C4-2B (cell line): ENCODE data around the gene CAMK1D.

Experiments
- H3K27ac ChIP-seq: fragments of 450-650 bp; 2 replicates; pipeline ENCODE4 v1.5.1; 2017
- ZFX ChIP-seq: fragments of 450-650 bp; IDR thresholded peaks from 2 replicates; pipeline ENCODE4 v1.6.1; 2017
- TF ChIP-seq, protein P1 (sequence below): fragments of 450-650 bp; conservative IDR thresholded peaks from 2 replicates; pipeline ENCODE4 v1.5.1; 2017; ENCODE audit warnings: mild to moderate bottlenecking

CAMK1D gene

DNA sequence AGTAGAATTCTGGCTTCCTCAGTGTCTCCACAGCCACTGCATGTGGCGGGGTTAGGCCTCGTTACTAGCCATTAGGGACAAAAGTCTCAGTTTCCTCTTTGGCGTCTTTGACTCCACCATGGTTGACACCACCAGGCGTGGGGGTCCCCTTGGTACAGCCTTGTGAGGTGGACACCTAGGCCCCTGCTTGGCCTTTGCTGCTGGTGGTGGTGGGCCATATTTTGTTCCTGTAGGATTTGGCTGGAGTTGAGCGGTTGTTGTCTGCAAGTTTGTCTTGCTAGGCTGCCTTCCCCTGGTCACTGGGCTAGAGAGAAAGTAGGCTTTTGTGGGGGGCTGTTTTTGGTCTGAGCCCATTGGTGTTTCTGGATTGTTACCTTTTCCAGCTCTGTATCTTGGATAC, 272.7 kb downstream of the CAMK1D start:
- H3K27ac ChIP-seq: no peak overlapping the region
- TF ChIP-seq, protein P1, sequence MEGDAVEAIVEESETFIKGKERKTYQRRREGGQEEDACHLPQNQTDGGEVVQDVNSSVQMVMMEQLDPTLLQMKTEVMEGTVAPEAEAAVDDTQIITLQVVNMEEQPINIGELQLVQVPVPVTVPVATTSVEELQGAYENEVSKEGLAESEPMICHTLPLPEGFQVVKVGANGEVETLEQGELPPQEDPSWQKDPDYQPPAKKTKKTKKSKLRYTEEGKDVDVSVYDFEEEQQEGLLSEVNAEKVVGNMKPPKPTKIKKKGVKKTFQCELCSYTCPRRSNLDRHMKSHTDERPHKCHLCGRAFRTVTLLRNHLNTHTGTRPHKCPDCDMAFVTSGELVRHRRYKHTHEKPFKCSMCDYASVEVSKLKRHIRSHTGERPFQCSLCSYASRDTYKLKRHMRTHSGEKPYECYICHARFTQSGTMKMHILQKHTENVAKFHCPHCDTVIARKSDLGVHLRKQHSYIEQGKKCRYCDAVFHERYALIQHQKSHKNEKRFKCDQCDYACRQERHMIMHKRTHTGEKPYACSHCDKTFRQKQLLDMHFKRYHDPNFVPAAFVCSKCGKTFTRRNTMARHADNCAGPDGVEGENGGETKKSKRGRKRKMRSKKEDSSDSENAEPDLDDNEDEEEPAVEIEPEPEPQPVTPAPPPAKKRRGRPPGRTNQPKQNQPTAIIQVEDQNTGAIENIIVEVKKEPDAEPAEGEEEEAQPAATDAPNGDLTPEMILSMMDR: no peak

DNA sequence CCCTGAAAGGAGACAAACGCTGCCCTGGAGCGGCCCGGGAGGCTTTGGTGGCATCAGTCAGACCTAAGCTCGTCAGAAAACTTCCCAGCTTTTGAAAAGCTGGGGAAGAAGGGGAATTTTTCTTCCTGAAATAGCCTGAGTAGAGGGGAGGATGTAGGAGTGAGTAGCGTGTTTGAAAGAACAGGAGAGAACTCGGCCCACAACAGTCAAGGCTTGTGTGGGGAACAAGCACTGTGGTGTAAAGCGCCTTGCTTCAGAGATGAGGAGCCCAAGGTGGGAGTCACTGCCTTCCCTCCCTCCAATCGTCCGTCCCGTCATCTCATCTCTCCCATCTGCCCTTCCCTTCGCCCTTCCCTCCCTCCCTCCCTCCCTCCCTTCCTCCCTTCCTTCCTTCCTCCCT, 273.3 kb downstream of the CAMK1D start:
- H3K27ac ChIP-seq: no peak overlapping the region
- no peak for TF ChIP-seq ZFX
- TF ChIP-seq, protein P1: no peak

DNA sequence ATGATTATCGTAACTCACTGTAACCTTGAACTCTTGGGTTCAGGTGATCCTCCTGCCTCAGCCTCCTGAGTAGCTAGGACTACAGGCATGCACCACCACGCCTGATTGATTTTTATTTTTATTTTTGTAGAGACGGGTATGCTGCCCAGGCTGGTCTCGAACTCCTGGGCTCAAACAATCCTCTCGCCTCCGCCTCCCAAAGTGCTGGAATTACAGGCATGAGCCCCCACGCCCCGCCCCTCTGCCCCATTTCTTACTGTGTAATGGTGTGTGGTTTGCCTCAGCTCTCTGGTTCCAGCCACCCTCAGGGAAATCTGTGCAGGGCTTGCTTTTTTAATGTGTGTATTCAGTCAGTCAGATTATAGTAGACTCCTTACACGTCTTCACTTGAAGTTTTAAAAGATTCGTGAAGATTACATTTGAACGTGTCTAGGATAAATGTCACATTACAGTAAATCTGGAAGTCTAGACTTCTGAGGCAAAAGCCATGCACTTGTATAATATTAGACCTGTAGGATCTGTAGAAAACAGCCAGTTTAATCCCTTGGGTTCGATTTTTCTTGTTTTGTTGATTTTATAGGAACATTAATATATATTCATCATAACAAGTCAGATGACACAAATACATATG, 276.2 kb downstream of the CAMK1D start:
- H3K27ac ChIP-seq: no peak overlapping the region
- no peak for TF ChIP-seq ZFX
- TF ChIP-seq, protein P1: no peak

DNA sequence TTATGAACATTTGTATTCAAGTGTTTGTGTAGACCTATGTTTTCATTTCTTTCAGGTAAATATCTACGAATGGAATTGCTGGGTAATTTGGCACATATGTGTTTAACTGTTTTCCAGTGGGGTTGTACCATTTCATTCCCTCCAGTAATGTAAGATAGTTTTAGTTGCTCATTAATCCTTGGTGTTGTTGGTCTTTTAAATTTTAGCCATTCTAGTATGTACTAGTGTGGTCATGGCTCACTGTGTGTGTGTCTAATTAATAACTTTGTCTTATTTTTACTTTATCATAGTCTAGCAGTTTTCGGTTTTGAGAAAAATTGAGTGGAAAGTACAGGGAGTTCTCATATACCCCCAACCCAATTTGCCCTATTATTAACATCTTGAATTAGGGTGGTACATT, 278.8 kb downstream of the CAMK1D start:
- TF ChIP-seq, protein P1: no peak
- TF ChIP-seq ZFX: no peak
- H3K27ac ChIP-seq: no peak overlapping the region

DNA sequence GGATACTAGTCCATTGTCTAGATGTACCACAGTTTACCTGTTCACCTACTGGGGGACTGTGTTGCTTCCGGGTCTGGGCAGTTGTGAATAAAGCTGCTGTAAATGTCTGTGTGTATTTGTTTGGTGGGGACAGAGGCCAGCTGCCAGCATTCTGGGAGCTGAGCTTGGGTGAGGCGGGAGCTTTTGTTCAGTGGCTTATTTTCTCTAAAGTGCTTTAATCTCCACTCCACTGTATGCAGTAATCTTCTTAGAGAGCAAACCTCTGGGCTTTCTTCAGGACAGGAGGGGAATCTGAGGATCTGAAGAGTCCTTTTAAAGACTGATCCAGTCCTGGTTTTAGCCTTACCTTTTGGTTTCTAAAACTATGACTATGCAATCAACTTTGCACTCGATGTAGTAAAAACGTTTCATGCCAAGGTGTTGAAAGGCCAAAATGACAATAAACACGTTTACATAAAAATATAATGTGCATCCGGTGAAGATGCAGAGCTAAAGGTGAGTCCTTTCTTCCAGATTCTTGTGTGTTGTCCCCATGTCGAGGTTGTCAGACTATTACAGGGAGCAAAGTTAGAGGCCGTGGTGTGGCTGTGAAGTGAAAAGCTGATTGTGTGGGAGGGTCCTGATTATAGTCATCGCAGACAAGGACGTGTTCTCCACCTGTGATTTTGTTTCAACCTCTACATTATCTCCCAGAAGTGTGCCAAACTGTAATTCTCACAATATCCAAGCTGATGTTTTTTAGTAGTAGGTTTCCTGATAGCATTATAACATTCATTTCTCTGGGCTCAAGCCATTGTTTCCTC, 279.8 kb downstream of the CAMK1D start:
- TF ChIP-seq ZFX: no peak
- TF ChIP-seq, protein P1: no peak
- H3K27ac ChIP-seq: no peak overlapping the region; the same call in 1 of the 2 replicates

DNA sequence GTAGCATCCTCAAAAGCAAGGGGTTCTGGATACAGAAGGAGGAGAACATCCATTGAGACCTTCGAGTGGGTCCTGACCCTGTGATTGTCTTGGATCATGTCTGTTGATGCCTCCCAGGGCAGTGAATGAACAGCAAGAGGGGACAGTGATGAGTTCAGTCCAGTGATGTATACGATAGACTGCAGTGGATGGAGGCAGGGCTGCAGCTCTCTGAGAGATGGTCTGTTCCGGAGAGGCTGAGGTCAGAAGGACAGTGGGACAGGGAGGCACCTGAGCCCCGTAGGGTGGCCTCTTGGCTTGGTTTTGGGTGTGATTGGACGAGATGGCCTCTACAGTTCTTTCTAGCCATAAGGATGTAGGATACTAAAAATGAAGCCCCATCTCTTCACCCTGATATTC, 280.4 kb downstream of the CAMK1D start:
- H3K27ac ChIP-seq: no peak overlapping the region; the same call in 1 of the 2 replicates
- TF ChIP-seq ZFX: no peak
- TF ChIP-seq, protein P1: no peak

DNA sequence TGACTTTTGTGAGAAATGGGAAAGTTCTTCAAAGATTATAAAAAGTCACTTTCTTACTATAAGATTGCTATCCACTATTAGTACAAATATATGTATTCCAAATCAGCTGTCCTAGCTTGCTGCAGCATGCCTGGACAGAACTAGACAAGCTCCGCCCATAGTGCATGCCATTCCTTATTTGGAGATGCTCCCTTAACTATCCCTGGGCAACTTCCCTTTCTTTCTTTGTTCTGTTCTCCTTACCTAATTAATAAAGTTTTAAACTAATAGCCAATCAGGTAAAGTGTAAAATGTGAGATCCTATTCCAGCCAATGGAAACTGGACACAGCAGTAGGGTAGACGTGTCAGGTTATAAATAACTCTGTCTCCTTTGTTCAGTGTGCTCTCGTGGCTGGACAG, 281.9 kb downstream of the CAMK1D start:
- TF ChIP-seq, protein P1: no peak
- TF ChIP-seq ZFX: no peak
- peak overlapping the region; percentile 42; the same call in 1 of the 2 replicates for H3K27ac ChIP-seq
